Left colon (tissue), 2 donors: ENCODE measurements around the gene GREB1L. TPM values are rescaled to one million over a fixed set of nuclear protein-coding genes. Genes with fewer than 3 reads are reported as not detected.
"Not testable (repeated sequence)": the region's sequence is repeated elsewhere in the genome, so short reads cannot be mapped to it uniquely, and the experiment has no call there.

ENCODE experiments used
- ATAC-seq: fragments of 200-7000 bp; cut with Tn5 transposase; one replicate; pipeline ENCODE4 v1.9.1; 2020; ENCODE audit warnings: mild to moderate bottlenecking, moderate library complexity
- DNase-seq, 2 donors: peaks; one replicate each; pipeline ENCODE4 v3.0.0-alpha.2; 2020
- intact Hi-C, 2 donors: fragments of 100-400 bp; cut with DNase I in 1 of 2; cut with micrococcal nuclease in 1 of 2; formaldehyde crosslinking; loops; one replicate each; pipeline versions ENCODE4 v1.11.2 to v1.14.0; 2022; cut with DNase I, micrococcal nuclease
- total RNA-seq, 2 donors: library from RNA; stranded (reverse); fragmentation: NEBNext Ultra II Directional; extraction: Animal tissue kit (Norgen Biotek cat#: 25700); gene quantifications; one replicate each; pipeline ENCODE4 v1.2.1, GENCODE V29; 2021
- donor health status: DM: no; HTN: no; CAD: no.
- donor health status: DM: yes; HTN: yes; CAD: no.

The GREB1L gene
- total RNA-seq, 2 donors from 2014 or later, result 0.28 TPM; not detected in 1

GRCh38 chr18:21336846-21337245, 94.8 kb downstream of the GREB1L start:
- no peak for DNase-seq
- ATAC-seq, result no peak
- intact Hi-C loops, result no loop called here

GRCh38 chr18:21341141-21341540, 99.1 kb downstream of the GREB1L start:
- ATAC-seq, result no peak
- intact Hi-C loops, result no loop called here
- no peak for DNase-seq

- ATAC-seq (no peak), DNase-seq (no peak)
- intact Hi-C loops, result no loop called here
Observed at GRCh38 chr18:21342372-21342771, 100.3 kb downstream of the GREB1L start.

GRCh38 chr18:21344860-21345259, 102.8 kb downstream of the GREB1L start:
- intact Hi-C loops, result no loop called here
- ATAC-seq, result no peak
- DNase-seq, result no peak

- DNase-seq (no peak), ATAC-seq (no peak)
- intact Hi-C loops, result no loop called here
Observed at GRCh38 chr18:21345840-21346239, 103.8 kb downstream of the GREB1L start.

- intact Hi-C loops, result no loop called here
- DNase-seq (no peak), ATAC-seq (no peak)
Observed at GRCh38 chr18:21359746-21360145, 117.7 kb downstream of the GREB1L start.

- ATAC-seq (no peak), DNase-seq (no peak)
- intact Hi-C loops, result no loop called here
Observed at GRCh38 chr18:21361307-21361880, 119.4 kb downstream of the GREB1L start.

GRCh38 chr18:21362831-21363230, 120.8 kb downstream of the GREB1L start:
- intact Hi-C loops, result no loop called here
- ATAC-seq, result no peak
- DNase-seq, result no peak

- DNase-seq, result no peak
- intact Hi-C loops, result no loop called here
- ATAC-seq, result no peak
Observed at GRCh38 chr18:21363348-21363747, 121.3 kb downstream of the GREB1L start.

- DNase-seq (no peak), ATAC-seq (no peak)
- intact Hi-C loops, result no loop called here
Observed at GRCh38 chr18:21364471-21364870, 122.4 kb downstream of the GREB1L start.

GRCh38 chr18:21366896-21367295, 124.9 kb downstream of the GREB1L start:
- intact Hi-C loops, result no loop called here
- ATAC-seq (no peak), DNase-seq (no peak)

GRCh38 chr18:21369146-21369545, 127.1 kb downstream of the GREB1L start:
- ATAC-seq, result no peak
- intact Hi-C loops, result no loop called here
- DNase-seq, result no peak

- intact Hi-C loops, ATAC-seq: not testable (repeated sequence)
Observed at GRCh38 chr18:21369597-21369996, 127.6 kb downstream of the GREB1L start.

GRCh38 chr18:21383031-21383430, 141.0 kb downstream of the GREB1L start:
- intact Hi-C loops, result no loop called here

More at GRCh38 chr18:21369597-21369996, 127.6 kb downstream of the GREB1L start:
- not testable (repeated sequence) for DNase-seq

GRCh38 chr18:21386523-21387240, 144.7 kb downstream of the GREB1L start:
- no peak for ATAC-seq
- intact Hi-C loops, result no loop called here
- DNase-seq, result no peak

More at GRCh38 chr18:21383031-21383430, 141.0 kb downstream of the GREB1L start:
- DNase-seq (no peak), ATAC-seq (no peak)

GRCh38 chr18:21387886-21388285, 145.9 kb downstream of the GREB1L start:
- ATAC-seq (no peak), DNase-seq (no peak)

GRCh38 chr18:21389283-21389682, 147.3 kb downstream of the GREB1L start:
- DNase-seq, result no peak
- intact Hi-C loops, result no loop called here
- ATAC-seq, result no peak

More at GRCh38 chr18:21387886-21388285, 145.9 kb downstream of the GREB1L start:
- intact Hi-C loops, result no loop called here

- ATAC-seq (no peak), DNase-seq (no peak)
- intact Hi-C loops, result no loop called here
Observed at GRCh38 chr18:21389903-21390302, 147.9 kb downstream of the GREB1L start.

GRCh38 chr18:21391074-21391673, 149.1 kb downstream of the GREB1L start:
- DNase-seq (no peak), ATAC-seq (no peak)
- intact Hi-C loops, result no loop called here

- ATAC-seq (no peak), DNase-seq (no peak)
- intact Hi-C loops, result no loop called here
Observed at GRCh38 chr18:21393986-21394385, 152.0 kb downstream of the GREB1L start.
